ENCODE results near the gene GLCCI1.
A peak's percentile ranks its signal among the peaks of the same experiment; 100 is the strongest.
"Not testable (repeated sequence)": the region's sequence is repeated elsewhere in the genome, so short reads cannot be mapped to it uniquely, and the experiment has no call there.

The GLCCI1 gene

DNA sequence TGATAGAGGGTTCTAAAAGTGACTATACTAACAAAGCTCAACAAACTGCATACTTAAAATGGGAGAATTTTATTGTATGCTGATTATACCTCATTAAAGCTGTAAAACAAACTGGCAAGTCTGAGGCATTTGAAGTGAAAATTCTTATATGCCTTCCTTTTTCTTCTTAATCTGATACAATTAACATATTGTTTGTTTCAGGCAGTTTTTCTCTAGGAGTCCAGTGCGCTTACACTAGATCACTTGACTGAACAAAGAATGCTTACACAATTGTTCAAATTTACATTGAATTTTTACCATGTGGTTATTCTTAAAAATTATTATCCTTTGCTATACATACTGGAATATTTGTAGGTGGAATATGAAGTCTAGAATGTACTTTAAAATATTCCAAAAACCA lies 89.0 kb downstream of the GLCCI1 start:
- DNase-seq: no peak

DNA sequence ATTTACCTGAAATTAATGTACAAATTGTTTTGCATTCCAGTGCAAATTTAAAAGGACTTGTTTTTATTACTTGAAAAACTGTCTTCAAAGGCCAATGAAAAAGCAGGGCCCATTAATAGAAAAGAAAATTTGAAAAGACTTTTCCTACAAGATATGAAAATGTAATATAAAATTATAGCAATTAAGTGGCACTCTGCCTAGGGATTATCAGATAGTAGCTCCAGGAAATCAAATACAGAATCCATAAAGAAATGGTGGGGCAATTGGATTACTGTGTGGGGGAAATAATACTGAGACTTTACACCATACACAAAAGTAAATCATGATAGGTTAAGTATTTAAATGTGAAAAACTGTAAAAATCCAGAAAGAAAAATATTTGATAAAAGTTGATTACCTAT lies 89.7 kb downstream of the GLCCI1 start:
- no peak for DNase-seq

DNA sequence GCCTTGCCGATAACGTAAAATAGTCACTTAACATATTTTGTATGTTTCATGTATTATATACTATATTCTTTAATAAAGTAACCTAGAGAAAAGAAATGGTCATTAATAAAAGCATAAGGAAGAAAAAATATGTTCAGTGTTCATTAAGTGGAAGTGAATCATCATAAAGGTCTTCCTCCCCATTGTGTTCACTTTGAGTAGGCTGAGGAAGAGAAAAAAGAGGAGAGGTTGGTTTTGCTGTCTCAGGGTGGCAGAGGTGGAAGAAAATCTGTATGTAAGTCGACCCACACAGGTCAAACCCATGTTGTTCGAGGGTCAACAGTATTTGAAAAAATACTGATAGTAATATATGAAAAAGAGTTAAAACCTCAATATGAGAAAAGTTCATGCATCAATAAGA lies 90.3 kb downstream of the GLCCI1 start:
- no peak for DNase-seq

DNA sequence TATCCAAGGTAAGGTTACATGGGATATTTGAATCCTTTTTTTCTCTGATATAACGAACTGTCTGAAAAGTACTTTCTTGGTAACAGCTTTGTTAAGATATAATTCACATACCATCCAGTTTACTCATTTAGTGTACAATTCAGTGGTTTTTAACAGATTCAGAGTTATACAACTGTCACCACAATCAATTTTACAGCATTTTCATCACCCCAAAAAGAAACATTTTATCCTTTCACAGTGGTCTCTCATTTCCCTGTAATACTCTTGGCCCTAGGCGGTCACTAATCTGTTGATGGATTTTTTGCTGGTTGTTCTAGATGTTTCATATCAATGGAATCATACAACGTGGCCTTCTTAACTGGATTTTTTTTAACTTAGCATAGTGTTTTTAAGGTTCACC lies 91.6 kb downstream of the GLCCI1 start:
- no peak for DNase-seq

DNA sequence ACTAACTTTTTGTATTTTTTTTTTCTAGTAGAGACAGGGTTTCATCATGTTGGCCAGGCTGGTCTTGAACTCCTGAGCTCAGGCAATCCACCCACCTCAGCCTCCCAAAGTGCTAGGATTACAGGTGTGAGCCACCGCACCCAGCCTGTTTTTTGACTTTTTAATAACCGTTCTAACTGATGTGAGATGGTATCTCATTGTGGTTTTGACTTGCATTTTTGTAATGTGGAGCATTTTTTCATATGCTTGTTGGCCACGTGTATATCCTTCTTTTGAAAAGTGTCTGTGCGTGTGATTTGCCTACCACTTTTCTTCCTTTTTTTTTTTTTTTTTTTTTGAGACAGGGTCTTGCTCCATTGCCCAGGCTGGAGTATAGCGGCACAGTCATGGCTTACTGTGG lies 94.7 kb downstream of the GLCCI1 start:
- DNase-seq: not testable (repeated sequence)

DNA sequence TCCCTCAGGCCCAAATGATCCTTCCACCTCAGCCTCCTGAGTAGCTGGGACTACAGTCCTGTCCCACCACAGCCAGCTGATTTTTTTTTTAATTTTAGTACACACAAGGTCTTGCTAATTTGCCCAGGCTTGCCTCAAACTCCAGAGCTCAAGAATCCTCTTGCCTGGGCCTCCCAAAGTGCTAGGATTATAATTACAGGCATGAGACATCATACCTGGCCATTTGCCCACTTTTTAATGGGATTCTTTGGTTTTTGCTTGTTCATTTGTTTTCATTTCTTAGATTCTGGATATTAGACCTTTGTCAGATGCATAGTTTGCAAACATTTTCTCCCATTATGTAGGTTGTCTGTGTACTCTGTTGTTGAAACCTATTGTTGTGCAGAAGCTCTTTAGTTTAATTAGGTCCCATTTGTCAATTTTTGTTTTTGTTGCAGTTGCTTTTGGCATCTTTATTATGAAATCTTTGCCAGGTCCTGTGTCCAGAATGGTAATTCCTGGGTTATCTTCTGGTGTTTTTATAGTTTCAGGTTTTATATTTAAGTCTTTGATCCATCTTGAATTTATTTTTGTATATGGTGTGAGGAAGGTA lies 95.2 kb downstream of the GLCCI1 start:
- DNase-seq: no peak

DNA sequence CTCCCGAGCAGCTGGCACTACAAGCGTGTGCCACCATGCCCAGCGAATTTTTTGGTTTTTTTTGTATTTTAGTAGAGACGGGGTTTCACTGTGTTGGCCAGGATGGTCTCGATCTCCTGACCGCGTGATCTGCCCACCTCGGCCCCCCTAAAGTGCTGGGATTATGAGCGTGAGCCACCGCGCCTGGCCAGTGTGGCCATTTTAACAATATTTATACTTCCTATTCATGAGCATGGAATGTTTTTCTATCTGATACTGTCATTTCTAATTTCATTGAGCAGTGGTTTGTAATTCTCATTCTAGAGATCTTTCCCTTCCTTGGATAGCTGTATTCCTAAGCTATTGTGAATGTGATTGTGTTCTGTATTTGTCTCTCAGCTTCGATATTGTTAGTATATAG lies 96.2 kb downstream of the GLCCI1 start:
- DNase-seq: no peak

DNA sequence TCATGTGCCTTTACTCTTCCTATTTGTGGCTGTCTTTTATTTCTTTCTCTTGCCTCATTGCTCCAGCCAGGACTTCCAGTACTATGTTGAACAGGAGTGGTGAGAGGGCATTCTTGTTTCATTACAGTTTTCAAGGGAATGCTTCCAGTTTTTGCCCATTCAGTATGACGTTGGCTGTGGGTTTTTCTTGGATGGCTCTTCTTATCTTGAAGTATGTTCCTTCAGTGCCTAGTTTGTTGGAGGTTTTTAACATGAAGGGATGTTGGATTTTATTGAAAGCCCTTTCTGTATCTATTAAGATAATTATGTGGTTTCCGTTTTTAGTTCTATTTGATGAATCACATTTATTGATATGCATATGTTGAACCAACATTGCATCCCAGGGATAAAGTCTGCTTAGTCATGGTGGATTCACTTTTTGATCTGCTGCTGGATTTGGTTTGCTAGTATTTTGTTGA lies 96.8 kb downstream of the GLCCI1 start:
- DNase-seq: no peak

DNA sequence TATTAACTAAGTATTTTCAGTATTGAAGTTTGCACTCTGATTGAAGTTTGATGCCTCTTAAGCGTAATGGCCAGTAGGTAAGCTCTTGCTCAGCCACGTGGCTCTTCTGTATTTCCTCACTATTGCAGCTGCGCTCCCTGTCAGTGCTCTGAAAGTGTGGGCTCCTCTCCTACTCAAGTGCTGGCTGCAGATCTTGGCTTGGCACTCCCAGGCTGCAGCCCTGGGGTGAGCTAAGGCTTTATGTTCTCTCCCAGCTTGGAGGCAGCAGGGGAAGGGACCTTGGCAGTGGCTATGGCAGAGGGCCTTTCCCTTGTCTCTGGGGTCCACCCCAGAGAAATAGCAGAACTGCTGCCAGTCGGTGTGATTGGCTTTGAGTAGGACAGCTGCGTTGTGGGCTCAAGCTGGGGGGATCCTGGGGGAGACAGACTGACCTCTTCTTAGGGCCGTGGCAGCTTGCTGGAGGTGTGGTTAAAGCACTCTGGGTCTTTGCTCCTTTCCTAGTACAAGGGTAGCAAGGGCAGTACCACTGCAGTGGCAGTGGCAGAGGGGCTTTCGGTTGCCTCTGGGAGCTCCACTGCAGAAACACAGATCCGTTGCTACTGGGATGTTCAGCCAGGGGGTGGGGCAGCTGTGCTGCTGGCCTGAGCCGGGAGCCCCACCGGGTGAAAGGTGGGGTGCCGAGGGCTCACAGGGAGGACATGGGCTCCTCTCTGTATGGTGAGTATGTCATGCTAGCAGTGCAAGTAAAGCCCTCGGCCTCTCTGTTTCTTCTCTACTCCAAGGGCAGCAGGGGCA lies 100.5 kb downstream of the GLCCI1 start:
- no peak for DNase-seq

DNA sequence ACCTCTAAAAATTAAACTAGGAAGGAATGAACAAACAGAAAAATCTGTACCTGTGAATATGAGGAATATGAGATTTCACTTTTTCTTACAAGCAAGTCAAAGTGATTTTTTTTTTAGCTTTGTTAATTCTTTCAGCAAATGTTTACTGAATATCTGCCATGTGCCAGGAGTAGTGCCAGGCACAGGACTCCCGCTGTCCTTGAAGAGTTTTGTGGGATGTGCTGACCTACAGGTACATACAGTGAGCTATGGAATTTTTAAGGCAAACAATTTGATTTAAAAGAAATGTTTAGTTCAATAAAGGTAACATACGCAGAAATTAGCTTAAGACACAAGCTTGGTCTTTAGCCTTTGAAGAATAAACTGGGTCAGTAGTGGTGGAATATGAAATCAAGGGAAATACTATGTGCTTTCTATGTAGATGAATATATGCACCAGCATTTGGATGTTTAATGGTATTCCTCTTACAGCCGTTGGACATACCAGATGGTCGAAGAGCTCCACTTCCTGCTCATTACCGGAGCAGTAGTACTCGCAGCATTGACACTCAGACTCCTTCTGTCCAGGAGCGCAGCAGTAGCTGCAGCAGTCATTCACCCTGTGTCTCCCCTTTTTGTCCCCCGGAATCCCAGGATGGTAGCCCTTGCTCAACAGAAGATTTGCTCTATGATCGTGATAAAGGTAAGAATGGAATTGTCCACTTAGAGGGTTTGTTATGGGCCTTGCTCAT lies 102.0 kb downstream of the GLCCI1 start:
- DNase-seq: peak; percentile 37

DNA sequence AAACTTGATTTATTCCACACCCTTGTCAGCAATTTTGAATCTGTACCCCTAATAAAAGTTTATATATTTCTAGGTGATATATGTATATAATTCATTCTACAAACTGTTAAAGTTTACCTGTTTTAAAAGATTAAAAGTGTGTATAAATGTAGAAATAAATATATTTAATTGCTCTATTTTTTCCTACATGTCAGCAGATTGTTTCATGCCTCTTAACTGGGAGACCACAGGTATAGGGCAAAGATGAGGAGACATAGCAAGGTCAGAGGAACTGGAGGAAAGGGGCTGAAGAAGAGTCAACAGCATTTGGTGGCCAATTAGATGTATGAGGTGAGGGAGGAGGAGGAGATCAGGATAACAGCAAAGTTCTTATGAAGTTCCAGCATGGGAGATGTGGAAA lies 109.8 kb downstream of the GLCCI1 start:
- DNase-seq: no peak

DNA sequence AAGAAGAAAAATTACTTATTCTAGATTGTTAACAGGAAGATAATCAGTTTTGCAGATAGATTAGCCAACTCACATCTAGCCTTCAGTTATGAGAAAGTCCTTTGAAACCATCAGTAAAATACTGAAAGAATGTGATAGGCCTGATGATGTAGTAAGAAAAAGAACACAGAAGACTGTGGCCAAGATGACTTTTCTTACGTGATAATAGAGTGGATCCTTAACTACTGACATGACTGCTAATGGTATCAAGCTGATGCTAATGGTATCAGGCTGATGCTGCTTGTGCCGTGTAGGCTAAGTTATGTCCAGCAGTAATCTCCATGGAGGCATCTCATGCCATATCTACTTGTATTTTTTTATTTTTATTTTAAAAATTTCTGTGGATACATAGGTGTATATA lies 114.2 kb downstream of the GLCCI1 start:
- DNase-seq: no peak

DNA sequence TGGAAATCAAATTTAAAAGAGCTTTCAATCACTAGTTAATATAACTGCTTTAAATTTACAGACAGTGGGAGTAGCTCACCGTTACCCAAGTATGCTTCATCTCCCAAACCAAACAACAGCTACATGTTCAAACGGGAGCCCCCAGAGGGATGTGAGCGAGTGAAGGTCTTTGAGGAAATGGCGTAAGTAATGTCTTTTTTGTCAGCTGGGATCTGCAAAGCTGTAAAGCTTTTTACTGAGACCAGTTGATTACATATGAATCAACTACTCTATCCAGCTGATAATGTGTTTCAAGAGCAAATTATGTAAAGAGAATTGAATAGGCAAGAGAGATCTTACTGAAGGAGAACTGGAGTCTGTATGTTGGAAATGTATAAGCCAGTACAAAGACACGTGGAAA lies 116.2 kb downstream of the GLCCI1 start:
- DNase-seq: no peak

DNA sequence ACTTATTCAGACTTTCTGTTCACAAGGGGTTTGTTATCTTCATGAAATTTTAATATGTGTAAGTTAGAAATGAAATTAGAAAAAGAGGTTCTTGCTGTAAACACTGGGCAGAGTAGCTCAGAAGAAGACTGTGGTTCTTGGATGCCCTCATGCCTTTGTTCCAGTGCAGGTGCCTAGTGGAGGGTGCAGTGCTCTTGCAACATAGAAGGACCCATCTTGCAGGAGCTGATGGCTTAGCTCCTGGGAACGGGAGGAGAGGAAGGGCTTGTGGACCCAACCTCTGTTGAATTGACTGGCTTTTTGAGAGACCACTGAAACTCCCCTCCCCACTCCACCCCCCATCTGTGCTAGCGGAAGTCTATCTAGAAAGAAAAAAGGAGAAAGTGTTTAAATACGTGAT lies 116.8 kb downstream of the GLCCI1 start:
- DNase-seq: no peak

DNA sequence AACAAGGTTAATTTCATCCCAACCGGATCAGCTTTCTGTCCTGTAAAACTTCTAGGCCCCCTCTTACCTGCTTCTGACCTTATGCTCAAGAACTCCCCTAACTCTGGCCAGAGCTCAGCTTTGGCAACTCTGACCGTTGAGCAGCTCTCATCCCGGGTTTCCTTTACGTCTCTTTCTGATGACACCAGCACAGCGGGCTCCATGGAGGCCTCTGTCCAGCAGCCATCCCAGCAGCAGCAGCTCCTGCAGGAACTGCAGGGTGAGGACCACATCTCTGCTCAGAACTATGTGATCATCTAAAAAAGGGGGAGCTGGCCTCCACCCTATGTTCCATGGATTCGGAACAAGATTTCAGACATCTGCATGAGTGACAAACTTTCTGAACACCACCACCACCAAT lies 117.6 kb downstream of the GLCCI1 start:
- no peak for DNase-seq

DNA sequence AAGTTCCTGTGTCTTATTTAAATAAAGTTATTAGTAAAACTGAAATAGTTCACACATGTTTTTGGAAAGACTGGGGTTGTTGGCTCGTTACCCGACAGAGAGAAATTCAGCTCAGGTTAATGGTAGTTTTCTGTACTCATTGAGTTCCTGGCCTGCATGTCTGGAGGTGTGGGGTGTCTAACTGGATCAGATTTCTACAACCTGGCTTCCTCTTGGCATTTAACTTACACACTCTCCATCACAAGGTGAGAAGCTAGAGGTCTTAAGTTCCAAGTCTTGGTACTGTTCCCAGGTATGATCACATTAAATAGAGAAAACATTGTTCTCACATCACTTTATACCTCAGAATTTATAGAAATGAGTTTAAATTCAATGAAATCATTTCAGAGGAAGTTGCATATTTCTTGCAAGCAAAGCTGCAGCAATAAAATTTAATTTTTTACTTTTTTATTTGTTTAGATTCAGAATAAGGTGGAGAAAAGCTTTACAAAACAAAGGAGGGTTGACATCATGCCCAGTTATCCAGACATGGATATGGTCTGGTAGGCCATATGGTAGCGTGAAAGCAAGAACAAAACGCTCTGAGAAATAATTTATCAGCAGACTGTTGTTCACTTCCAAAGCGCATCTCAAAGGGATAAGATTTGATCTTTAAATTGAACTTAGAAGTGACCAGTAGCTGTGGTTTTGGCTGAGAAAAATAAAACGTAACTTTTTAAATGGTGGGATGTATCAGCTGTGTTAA lies 120.6 kb downstream of the GLCCI1 start:
- no peak for DNase-seq

DNA sequence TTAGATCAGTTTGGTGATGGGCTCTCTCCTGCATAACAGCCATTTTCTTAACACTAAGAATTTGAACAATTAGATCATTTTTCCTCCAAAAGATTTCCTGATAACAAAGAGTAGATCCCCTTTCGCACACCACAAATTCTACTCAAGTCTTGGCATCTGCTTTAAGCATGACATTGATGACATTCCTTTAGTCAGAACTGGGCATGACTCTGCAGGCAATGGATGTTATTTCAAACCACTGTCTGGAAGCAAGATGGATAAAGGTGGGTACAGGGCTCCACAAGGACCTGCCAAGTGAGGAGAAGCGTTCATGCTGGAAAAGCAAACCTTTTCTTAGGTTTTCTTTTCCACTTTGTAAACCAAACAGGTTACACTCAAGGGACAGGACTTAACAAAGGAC lies 123.5 kb downstream of the GLCCI1 start:
- no peak for DNase-seq

DNA sequence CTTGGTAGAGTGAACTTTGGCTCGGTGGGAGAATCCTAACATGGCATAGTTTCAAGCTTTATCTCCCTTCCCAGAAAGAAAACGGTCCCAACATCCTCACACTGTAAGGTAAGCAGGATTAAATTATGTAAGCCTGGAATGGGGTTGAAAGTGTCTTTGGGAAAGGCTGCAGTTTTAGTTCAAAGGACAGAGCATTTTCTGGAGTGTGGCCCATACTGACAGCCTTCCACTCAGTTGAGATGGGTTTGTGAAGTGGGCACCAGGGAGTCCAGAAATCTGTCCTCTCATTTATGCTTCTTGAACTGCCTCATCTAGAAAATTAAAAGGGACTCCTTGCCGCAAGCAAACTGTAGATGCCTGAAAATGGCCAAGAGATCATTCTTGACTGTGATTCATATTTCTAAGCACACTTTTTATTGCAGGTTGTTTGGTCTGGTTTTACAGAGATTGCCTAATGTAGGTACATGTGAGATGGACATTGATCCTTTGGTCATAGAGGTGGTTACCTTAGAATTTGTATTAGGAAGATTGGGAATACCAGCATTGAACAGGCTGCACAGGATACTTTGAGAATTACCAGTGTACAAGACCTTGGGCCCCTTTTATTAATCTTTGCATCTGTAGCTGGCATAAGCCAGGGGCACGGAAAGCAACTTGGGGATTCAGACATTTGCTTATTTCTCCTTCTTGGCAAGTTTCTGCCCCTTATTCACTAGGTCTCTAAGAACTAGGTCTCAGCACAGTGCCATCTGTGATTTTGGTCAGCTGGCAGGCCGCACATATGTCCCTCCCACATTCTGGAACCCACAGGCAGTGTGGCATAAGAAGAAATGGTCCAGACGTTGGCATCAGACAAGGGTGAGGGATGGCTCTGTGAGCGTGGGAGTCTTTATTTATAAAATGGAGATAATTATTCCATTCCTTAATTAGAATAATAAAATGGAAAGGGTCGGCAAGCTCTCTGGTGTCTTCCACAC lies 125.9 kb downstream of the GLCCI1 start:
- DNase-seq: no peak

DNA sequence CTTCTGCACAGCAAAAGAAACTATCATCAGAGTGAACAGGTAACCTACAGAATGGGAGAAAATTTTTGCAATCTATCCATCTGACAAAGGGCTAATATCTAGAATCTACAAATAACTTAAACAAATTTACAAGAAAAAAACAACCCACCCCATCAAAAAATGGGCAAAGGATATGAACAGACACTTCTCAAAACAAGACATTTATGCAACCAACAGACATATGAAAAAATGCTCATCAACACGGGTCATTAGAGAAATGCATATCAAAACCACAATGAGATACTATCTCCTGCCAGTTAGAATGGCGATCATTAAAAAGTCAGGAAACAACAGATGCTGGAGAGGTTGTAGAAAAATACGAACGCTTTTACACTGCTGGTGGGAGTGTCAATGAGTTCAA lies 132.7 kb downstream of the GLCCI1 start:
- DNase-seq: not testable (repeated sequence)

DNA sequence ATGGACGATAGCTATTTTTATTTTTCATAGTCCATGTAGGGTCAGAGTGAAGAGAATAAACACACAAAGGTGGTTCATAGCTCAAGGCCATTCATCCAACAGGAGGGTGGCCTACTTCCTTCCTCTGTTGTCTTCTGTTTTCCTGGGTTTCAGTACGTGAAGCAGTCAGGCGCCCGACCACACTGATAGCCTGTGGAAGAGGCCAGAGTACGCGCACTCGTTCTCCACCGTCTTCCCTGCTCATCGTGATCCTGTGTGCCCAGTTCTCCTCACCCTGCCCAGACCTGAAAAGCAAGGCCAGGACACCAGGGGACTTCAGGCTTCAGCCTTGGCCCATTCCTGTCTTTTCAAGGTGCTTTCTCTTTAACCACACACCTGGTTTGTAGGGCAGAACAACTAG lies 134.7 kb downstream of the GLCCI1 start:
- no peak for DNase-seq

DNA sequence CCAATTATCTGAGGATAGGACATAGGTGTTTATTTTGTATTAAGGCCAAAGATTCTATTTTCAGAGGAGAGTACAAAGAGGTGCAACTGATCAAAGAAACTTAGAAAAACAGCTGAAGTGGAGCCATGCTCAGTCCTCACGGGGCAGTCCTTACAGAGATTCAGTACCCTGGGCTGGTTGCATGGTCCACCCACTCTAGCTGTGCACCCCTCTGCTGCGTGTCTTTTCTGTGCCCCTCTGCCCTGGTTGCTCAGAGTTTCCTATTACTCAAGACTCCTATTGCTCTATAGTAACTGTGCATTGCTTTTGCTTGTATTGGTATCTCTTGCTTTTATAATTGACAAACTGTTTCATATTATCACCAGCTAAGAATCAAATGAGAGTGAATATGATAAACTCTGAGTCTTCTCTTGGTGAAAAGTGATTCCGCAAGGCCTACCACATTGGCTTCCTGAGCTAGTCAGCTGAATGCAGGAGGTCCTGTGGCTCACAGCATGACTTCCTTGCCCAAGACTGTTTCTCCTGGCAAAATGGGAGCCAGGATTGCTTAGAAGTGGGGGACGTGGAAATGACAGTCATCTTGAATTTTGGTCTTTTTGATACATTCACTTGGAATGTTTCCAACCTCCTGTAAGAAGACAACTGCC lies 137.0 kb downstream of the GLCCI1 start:
- no peak for DNase-seq

Measured in NCI-H524 treated with DMSO at 0.1 percent for 48 hours (cell line).